HUES48 (cell line): ENCODE data around the gene KDM4F.
"Not testable (repeated sequence)": the region's sequence is repeated elsewhere in the genome, so short reads cannot be mapped to it uniquely, and the experiment has no call there.

Experiments used
- H3K27ac ChIP-seq: one replicate; pipeline ENCODE4 v1.7.0; 2013; ENCODE audit warnings: low read depth, low read length, inconsistent platforms
- H3K27me3 ChIP-seq: 2 replicates; pipeline ENCODE4 v1.6.1; 2013; ENCODE audit warnings: mild to moderate bottlenecking, low read length; ENCODE audit not compliant: control insufficient read depth, insufficient read depth
- H3K36me3 ChIP-seq: 2 replicates; pipeline ENCODE4 v1.6.1; 2013; ENCODE audit warnings: low read length; ENCODE audit not compliant: control insufficient read depth, insufficient read depth
- H3K4me1 ChIP-seq: 2 replicates; pipeline ENCODE4 v1.6.1; 2013; ENCODE audit warnings: mild to moderate bottlenecking, low read length; ENCODE audit not compliant: control insufficient read depth, insufficient read depth
- H3K4me3 ChIP-seq: 2 replicates; pipeline ENCODE4 v1.5.1; 2013; ENCODE audit warnings: mild to moderate bottlenecking, low read depth, low read length
- H3K9ac ChIP-seq: 2 replicates; pipeline ENCODE4 v1.6.1; 2013; ENCODE audit warnings: mild to moderate bottlenecking, low read depth, low read length, moderate library complexity
- H3K9me3 ChIP-seq: 2 replicates; pipeline ENCODE4 v1.6.1; 2013; ENCODE audit warnings: low read length; ENCODE audit not compliant: control insufficient read depth, insufficient read depth

Gene KDM4F

DNA sequence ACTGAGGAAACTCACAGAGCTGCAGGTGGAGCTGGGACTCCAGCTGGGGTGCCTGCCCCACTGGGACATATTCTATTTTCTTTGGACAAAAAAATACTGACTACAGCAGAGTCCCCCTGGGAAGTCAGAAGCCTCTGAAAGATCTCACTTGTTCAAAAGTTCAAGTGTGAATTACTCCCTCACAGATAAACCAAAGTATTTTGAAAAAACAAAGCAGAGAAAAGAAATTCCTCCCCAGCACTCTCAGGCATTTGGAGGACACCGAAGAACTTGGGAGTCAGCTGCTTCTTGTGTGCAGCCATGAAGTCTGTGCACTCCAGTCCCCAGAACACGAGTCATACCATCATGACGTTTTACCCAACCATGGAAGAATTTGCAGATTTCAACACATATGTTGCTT lies at the start of gene KDM4F:
TSS of gene KDM4F (plus strand) at position 301 of the 400 bp plus-strand sequence.
- not testable (repeated sequence) for H3K9ac ChIP-seq, H3K4me1 ChIP-seq, H3K36me3 ChIP-seq, H3K27ac ChIP-seq, H3K9me3 ChIP-seq, H3K27me3 ChIP-seq, H3K4me3 ChIP-seq

DNA sequence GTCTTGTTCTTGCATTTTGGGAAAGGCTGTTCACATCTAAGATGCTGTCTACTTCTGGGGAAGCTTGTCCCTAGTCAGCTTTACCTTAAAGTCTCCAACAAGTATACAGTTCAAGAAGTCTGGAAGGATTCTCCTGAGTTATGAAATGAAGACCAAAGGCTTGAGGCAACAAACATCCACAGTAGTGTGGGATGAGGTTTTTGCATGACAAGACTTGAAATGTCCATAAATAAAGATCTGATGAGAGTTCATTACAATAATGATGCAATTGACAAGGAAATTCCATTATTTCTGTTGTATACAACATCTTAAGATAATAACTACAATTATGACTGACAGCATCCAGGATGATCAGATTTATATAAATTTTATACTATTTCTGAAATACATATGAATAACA lies 45.5 kb upstream of the KDM4F start:
- H3K36me3 ChIP-seq = no peaks in the 10 kb centered on the region
- no peak overlapping the region for H3K27ac ChIP-seq
- H3K9ac ChIP-seq = no peak overlapping the region
- no peaks in the 10 kb centered on the region for H3K9me3 ChIP-seq
- no peak overlapping the region for H3K4me3 ChIP-seq
- H3K4me1 ChIP-seq = no peaks in the 10 kb centered on the region
- H3K27me3 ChIP-seq = no peaks in the 10 kb centered on the region

DNA sequence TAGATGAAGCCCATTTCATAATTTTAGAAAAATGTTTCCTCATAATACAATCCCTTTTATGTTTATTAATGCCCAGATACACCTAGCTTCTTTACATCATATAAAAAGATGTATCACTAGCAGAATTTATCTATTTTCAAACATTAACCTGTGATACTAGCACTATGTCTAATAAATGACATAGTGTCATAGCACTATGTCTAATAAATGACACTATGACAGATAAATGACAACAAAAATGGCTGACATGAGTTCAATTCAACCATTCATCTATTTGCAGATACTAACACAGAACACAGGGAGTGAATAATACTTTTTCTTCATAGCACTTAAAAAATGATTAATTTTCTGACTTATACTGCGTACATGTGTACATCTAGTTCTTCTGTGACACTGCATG lies 43.6 kb upstream of the KDM4F start:
- Histone ChIP-seq H3K9ac (no peak overlapping the region), H3K36me3 (no peaks in the 10 kb centered on the region), H3K4me1 (no peaks in the 10 kb centered on the region), H3K27ac (no peak overlapping the region), H3K27me3 (no peaks in the 10 kb centered on the region), H3K9me3 (no peaks in the 10 kb centered on the region), H3K4me3 (no peak overlapping the region)

DNA sequence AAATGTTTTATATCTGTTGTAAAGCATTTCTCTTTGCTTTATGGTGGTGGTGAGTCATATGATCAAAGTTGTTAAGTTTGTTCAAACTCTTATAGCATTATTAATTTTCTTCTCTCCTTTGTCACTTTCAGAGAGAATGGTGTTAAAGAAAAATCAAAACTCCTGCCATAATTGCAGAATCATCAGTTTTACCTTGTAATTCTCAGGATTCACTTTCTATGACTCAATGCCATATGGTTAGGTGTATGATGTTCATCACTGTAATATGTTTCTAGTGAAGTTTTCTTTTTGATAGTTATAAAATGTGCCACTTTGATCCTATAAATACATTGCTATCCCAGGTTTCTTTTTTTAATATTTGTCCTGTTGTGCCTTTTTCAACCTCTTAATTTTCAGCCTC lies 37.8 kb upstream of the KDM4F start:
- Histone ChIP-seq H3K9me3 (no peaks in the 10 kb centered on the region), H3K9ac (no peak overlapping the region), H3K36me3 (no peaks in the 10 kb centered on the region), H3K4me1 (no peaks in the 10 kb centered on the region), H3K4me3 (no peak overlapping the region), H3K27ac (no peak overlapping the region), H3K27me3 (no peaks in the 10 kb centered on the region)

DNA sequence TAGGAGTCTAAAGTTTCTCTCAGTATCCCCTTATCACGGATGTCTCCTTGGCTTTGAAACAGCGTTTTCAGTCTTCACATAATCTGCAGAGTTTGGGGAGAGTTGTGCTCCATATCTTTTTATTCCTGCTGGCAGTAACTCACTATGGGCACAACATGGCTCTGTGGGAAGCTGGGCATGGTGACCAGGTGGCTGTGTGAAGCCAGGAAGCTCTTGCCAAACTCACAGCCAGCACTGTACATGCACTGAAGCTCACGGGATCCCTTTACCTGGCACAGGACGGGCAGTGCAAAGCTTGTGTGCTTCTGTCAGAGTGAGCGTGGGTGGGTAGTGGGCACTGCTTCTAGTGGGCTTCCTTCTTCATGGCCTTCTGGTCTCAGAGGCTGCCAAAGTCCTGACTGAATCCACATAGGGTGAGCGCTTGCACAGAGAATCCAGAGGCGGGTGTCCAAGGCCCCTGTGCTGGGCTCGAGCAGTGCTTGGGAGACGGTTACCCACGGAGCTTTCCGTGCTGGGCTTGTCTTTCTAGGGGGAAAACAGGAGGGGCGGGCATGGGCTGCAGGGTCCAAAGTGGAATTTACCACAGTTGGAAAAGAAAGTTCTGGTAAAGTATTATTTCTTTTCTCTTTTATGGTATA lies 34.9 kb upstream of the KDM4F start:
- Histone ChIP-seq H3K36me3 (no peaks in the 10 kb centered on the region), H3K27ac (no peak overlapping the region), H3K9ac (no peak overlapping the region), H3K9me3 (no peaks in the 10 kb centered on the region), H3K4me3 (no peak overlapping the region), H3K27me3 (no peaks in the 10 kb centered on the region), H3K4me1 (no peaks in the 10 kb centered on the region)

DNA sequence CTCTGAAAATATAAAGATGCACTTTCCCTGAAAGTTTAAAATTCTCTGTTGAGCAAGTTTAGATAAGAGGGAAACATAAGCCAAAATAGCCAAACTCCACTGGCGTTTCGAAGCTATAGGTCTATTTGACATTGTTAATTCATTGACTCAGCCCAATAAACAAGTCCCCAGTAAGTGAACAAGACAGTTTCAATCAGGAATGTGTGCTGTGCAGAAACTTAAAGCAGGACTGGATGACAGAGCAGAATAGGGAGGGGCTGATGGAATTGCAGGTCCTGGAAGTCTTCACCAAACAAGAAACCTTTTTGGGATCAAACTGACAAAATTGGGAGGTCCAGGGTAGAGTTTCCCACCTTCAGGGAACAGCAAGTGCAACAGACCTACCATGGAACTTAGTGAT lies 33.1 kb upstream of the KDM4F start:
- no peak overlapping the region for H3K9ac ChIP-seq
- no peaks in the 10 kb centered on the region for H3K4me1 ChIP-seq
- no peak overlapping the region for H3K4me3 ChIP-seq
- no peaks in the 10 kb centered on the region for H3K9me3 ChIP-seq
- no peaks in the 10 kb centered on the region for H3K27me3 ChIP-seq
- no peaks in the 10 kb centered on the region for H3K36me3 ChIP-seq
- H3K27ac ChIP-seq = no peak overlapping the region

DNA sequence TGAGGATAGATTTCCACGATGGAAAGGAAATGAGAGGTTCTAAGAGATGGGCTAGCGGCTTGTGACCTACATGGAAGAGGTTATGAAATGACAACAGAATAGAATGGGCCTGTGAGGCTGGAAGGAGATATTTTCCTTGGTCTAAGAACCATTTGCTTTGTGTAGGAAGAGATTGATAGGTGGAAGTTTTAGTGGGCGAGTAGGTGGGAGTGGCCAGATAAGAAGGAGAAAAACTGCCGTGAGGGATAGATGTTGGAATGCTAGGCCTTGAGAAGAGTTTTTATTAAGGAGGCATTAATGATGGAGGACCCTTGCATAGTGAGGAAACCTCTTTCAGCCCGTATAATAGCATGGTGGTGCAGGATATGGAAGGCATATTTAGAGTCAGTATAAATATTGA lies 27.8 kb upstream of the KDM4F start:
- not testable (repeated sequence) for H3K36me3 ChIP-seq, H3K27ac ChIP-seq, H3K27me3 ChIP-seq, H3K9ac ChIP-seq, H3K9me3 ChIP-seq, H3K4me3 ChIP-seq, H3K4me1 ChIP-seq

DNA sequence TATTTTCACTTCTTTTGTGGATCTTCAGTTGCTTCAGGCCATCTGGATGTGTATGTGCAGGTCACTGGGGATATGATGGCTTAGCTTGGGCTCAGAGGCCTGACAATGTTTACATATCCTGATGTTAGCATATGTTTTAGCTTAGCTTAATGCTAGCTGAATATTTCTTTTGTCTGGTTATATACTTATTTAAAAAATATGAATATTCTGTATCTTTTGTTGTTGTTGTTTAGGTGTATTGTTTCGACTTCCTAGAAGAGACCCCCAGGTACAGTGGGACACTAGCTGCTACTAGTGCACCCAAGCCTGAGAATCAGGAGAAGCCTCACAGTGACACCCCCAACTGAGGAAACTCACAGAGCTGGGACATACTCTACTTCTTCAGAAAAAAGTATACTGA lies 24.3 kb upstream of the KDM4F start, which contains the start of gene KDM4E:
TSS of gene KDM4E (plus strand) at position 301 of the 400 bp plus-strand sequence. CDS start 300 bp downstream, outside the sequence.
- H3K36me3 ChIP-seq = no peaks in the 10 kb centered on the region
- no peak within 1 kb of the TSS for H3K9ac ChIP-seq
- H3K27me3 ChIP-seq = no peaks in the 10 kb centered on the region
- H3K4me1 ChIP-seq = no peaks in the 10 kb centered on the region
- no peaks in the 10 kb centered on the region for H3K9me3 ChIP-seq
- no peak within 1 kb of the TSS for H3K27ac ChIP-seq
- no peak within 1 kb of the TSS for H3K4me3 ChIP-seq

DNA sequence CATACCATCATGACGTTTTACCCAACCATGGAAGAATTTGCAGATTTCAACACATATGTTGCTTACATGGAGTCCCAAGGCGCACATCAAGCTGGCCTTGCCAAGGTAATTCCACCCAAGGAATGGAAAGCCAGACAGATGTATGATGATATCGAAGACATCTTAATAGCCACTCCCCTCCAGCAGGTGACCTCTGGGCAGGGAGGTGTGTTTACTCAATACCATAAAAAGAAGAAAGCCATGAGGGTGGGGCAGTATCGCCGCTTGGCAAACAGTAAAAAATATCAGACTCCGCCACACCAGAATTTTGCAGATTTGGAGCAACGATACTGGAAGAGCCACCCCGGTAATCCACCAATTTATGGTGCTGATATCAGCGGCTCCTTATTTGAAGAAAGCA lies 23.6 kb upstream of the KDM4F start:
- not testable (repeated sequence) for H3K36me3 ChIP-seq, H3K27ac ChIP-seq, H3K9ac ChIP-seq, H3K27me3 ChIP-seq, H3K4me1 ChIP-seq, H3K9me3 ChIP-seq, H3K4me3 ChIP-seq

DNA sequence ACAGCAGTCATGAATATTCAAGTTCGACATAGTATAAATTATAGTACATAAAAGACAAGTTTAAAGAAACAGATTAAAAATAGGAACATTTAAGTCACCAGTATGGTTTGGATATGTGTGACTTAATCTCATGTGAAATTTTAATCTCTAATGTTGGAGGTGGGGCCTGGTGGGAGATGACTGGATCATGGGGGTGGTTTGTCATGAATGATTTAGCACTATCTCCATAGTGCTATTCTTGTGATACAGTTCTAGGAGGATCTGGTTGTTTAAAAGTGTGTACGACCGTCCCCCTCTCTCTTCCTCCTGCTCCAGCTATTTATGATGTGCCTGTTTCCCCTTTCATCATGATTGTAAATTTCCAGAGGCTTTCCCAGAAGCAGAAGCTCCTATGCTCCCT lies 20.9 kb upstream of the KDM4F start:
- H3K9me3 ChIP-seq = no peaks in the 10 kb centered on the region
- H3K27me3 ChIP-seq = no peaks in the 10 kb centered on the region
- no peaks in the 10 kb centered on the region for H3K4me1 ChIP-seq
- no peak overlapping the region for H3K27ac ChIP-seq
- no peak overlapping the region for H3K9ac ChIP-seq
- H3K36me3 ChIP-seq = no peaks in the 10 kb centered on the region
- no peak overlapping the region for H3K4me3 ChIP-seq

DNA sequence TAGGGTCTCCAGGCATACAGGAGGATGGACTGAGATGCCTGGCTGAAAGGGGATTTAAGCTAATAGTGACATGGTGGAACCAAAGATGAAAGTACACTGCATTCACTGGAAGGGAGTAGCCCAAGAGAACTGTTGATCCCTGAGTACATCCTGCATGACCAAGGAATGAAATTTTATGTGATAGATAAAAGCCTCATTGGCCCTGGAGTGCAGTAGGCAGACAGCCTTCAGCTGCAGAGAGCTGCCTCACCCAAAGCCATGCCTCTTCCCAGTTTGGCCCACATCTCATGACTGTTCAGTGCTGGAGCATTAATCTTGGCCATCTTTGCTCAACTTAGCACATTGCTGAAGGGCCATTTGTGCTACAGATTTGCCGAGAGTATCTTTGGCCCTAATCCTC lies 16.2 kb upstream of the KDM4F start:
- no peaks in the 10 kb centered on the region for H3K4me1 ChIP-seq
- H3K27me3 ChIP-seq = no peaks in the 10 kb centered on the region
- H3K4me3 ChIP-seq = no peak overlapping the region
- no peak overlapping the region for H3K27ac ChIP-seq
- H3K9me3 ChIP-seq = no peaks in the 10 kb centered on the region
- no peaks in the 10 kb centered on the region for H3K36me3 ChIP-seq
- no peak overlapping the region for H3K9ac ChIP-seq

DNA sequence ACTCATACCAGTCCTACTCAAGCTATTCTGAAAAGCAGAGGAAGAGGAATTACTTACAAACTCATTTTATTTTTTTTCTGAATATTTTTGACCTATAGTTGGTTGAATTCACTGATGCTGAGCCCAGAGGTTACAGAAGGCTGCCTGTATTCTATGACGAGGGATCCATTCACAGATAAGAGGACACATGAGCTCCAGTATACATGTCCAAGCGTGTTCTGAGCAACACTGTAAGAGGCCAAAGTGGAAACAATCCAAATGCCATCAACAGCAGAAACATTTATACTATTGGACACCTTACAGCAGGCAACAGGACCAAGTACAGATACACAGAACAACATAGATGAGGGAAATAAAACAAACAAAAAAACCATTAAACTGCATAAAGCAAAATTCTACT lies 13.9 kb upstream of the KDM4F start:
- no peaks in the 10 kb centered on the region for H3K27me3 ChIP-seq
- no peaks in the 10 kb centered on the region for H3K9me3 ChIP-seq
- no peak overlapping the region for H3K9ac ChIP-seq
- no peaks in the 10 kb centered on the region for H3K36me3 ChIP-seq
- no peak overlapping the region for H3K4me3 ChIP-seq
- no peak overlapping the region for H3K27ac ChIP-seq
- H3K4me1 ChIP-seq = no peaks in the 10 kb centered on the region
